Nephron (organoid): ENCODE data around the gene TBX15.

Experiments
- H3K27ac Mint-ChIP-seq, 3 experiments: 2 replicates each; pipeline ENCODE4 v1.8.0; 2020; ENCODE audit warnings: mixed read lengths in 3 of 3, mild to moderate bottlenecking in 2 of 3, moderate library complexity in 1 of 3
- H3K27me3 Mint-ChIP-seq: 2 replicates; pipeline ENCODE4 v1.8.0; 2021; ENCODE audit warnings: low read depth, mild to moderate bottlenecking, moderate library complexity, mixed read lengths
- H3K36me3 Mint-ChIP-seq: 2 replicates; pipeline ENCODE4 v1.8.0; 2020; ENCODE audit warnings: low read depth, mixed read lengths
- H3K4me1 Mint-ChIP-seq: 2 replicates; pipeline ENCODE4 v1.8.0; 2020; ENCODE audit warnings: mixed read lengths
- H3K4me3 Mint-ChIP-seq, 3 experiments: 2 replicates each; pipeline ENCODE4 v1.8.0; 2020; ENCODE audit warnings: mild to moderate bottlenecking in 3 of 3, mixed read lengths in 3 of 3, moderate library complexity in 2 of 3
- H3K9me3 Mint-ChIP-seq: 2 replicates; pipeline ENCODE4 v1.8.0; 2020; ENCODE audit warnings: mixed read lengths
- TF ChIP-seq, protein P1 (sequence below), 3 experiments: fragments of 200-600 bp; sonication (generic); IDR thresholded peaks; one replicate each; pipeline ENCODE4 v1.5.0; 2021; ENCODE audit warnings: antibody characterized with exemption in 3 of 3; ENCODE audit not compliant: unreplicated experiment in 3 of 3

Gene TBX15

DNA sequence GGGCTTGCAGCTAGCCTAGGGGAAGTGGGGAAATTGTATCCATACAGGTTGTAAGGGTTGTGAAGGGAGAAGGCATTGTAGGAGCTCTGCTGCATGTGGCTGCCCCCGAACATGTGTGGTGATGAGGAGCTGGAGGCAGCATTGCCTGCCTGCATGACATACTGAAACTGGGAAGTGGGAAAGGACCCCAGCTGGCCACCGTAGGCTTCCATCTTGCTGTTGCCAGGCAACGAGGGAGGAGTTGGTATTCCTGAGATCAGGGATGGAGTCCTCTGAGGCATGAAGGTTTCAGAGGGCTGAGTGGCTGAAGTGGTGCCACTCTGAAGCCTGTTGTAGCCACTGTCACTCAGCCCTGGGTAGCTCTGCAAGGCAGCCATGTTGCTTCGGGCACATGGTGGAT, 103.2 kb downstream of the TBX15 start:
- Mint-ChIP-seq H3K36me3 (peaks cover 40% of the 10 kb centered on the region), H3K27me3 (peaks cover 5% of the 10 kb centered on the region), H3K27ac (no peak overlapping the region), H3K9me3 (no peaks in the 10 kb centered on the region), H3K4me1 (peaks cover 4% of the 10 kb centered on the region), H3K4me3 (no peak overlapping the region)
- TF ChIP-seq, protein P1, sequence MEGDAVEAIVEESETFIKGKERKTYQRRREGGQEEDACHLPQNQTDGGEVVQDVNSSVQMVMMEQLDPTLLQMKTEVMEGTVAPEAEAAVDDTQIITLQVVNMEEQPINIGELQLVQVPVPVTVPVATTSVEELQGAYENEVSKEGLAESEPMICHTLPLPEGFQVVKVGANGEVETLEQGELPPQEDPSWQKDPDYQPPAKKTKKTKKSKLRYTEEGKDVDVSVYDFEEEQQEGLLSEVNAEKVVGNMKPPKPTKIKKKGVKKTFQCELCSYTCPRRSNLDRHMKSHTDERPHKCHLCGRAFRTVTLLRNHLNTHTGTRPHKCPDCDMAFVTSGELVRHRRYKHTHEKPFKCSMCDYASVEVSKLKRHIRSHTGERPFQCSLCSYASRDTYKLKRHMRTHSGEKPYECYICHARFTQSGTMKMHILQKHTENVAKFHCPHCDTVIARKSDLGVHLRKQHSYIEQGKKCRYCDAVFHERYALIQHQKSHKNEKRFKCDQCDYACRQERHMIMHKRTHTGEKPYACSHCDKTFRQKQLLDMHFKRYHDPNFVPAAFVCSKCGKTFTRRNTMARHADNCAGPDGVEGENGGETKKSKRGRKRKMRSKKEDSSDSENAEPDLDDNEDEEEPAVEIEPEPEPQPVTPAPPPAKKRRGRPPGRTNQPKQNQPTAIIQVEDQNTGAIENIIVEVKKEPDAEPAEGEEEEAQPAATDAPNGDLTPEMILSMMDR (IDR thresholded peaks at IDR 0.05; ENCODE audit: unreplicated experiment in 3 of 3), result no peak

DNA sequence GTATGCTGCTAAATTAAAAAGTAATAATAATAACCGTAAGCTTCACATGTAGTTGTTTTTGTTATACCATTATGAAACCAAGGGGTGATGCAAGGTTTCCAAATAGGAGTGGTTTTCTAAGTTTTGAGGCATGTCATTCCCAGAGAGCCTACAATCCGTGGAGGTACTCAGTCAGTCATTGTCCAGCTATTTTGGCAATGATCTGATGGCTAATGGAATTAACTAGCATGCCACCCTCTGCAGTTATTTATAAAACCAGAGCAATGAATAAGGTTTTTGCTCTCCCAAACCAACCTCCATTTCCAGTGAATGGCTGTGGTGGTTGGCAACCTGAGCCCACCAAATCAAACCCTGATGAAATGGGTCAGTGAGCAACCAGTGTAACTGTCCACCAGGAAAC, 106.4 kb downstream of the TBX15 start:
- no peak overlapping the region for H3K27ac Mint-ChIP-seq
- H3K9me3 Mint-ChIP-seq, result no peaks in the 10 kb centered on the region
- H3K4me1 Mint-ChIP-seq, result no peaks in the 10 kb centered on the region
- TF ChIP-seq, protein P1 (IDR thresholded peaks at IDR 0.05; ENCODE audit: unreplicated experiment in 3 of 3), result no peak
- H3K36me3 Mint-ChIP-seq, result peaks cover 30% of the 10 kb centered on the region
- peaks cover 5% of the 10 kb centered on the region for H3K27me3 Mint-ChIP-seq
- H3K4me3 Mint-ChIP-seq, result no peak overlapping the region

DNA sequence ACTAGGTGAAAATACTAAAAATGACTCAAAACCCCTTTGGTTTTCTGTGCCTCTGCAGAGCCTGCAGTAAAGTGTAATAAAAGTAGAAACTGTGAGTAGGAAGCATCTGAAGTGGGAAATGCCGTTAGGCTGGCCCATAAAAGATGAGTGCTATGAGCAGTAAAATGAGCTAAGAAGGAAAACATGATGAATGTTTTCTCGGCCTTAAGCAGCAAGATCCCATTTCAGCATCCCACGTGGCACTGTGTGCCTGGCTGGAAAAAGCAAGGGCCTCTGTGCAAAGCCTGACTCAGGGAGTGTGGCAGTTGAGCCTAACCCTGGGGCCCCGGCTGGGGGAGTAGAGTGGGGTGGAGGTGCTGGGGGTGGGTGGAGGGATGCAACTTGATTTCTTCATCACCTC, 109.5 kb downstream of the TBX15 start:
- TF ChIP-seq, protein P1 (IDR thresholded peaks at IDR 0.05; ENCODE audit: unreplicated experiment in 3 of 3), result no peak
- Mint-ChIP-seq H3K9me3 (no peaks in the 10 kb centered on the region), H3K27me3 (no peaks in the 10 kb centered on the region), H3K4me1 (peaks cover 3% of the 10 kb centered on the region), H3K27ac (no peak overlapping the region), H3K36me3 (peaks cover 6% of the 10 kb centered on the region), H3K4me3 (no peak overlapping the region)

DNA sequence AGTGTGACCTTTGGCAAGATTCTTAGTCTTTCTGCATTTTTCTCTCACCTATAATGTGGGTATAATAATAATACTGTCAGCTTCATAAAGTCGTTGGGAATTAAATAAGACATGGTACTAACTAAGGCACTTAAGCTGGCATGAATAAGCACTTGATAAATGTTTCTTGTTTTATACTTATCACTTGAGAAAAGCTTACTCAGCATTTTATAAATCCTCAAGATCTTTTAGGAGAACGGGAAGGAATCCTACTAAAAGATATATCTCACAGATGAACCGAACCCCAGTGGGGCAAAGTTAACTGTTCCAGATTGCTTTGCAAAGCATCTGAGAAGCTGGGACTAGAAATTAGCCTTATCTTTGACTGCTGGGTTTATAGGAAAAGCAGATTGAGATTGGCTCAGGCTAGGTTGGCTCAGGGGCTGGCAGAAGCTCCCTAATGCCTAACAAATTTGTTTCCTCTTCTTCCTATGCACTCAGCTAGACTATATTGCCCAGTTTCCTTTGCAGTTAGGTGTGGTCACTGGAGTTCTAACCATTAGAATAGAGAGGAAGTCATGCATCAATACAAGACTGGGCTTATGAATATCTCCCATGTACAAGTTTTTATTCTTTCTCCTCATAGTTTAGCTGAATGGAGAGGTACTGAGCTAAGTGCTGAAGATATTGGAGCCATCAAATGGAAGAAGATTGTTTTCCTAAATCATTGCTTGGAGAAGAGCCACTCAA, 110.3 kb downstream of the TBX15 start:
- Mint-ChIP-seq H3K4me3 (no peak overlapping the region), H3K27me3 (no peaks in the 10 kb centered on the region), H3K36me3 (peaks cover 5% of the 10 kb centered on the region), H3K9me3 (no peaks in the 10 kb centered on the region), H3K27ac (no peak overlapping the region), H3K4me1 (peaks cover 3% of the 10 kb centered on the region)
- TF ChIP-seq, protein P1 (IDR thresholded peaks at IDR 0.05; ENCODE audit: unreplicated experiment in 3 of 3), result no peak

DNA sequence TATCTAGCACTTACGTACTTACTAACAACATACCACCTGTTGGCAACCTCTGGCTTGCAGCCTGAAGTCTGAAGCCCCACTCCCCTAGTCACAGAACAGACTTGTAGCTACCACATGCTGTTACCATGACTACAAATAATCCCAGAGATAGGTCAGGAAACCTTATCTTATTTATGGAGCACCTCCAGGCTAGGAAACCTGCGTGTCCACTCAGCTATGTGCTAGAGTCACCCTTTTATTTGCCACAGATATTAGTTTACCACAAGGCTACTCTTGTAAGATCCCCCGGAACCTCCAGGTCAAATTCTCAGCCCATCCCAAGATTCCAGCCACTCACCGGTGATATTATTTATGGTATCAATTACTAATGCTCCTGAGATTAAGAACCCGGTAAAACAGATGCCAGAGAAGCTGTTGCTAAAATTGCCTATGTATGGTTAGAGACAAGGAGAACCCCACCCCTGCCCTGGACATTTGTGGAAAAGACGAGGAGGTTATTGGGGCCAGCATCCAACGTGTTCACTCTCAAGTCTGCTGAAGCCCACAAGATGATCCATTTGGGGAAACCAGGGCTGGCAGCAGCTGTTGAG, 116.5 kb downstream of the TBX15 start:
- Mint-ChIP-seq H3K27me3 (peaks cover 3% of the 10 kb centered on the region), H3K27ac (no peak overlapping the region), H3K9me3 (no peaks in the 10 kb centered on the region), H3K36me3 (no peaks in the 10 kb centered on the region), H3K4me1 (peaks cover 11% of the 10 kb centered on the region), H3K4me3 (no peak overlapping the region)
- TF ChIP-seq, protein P1 (IDR thresholded peaks at IDR 0.05; ENCODE audit: unreplicated experiment in 3 of 3), result no peak

DNA sequence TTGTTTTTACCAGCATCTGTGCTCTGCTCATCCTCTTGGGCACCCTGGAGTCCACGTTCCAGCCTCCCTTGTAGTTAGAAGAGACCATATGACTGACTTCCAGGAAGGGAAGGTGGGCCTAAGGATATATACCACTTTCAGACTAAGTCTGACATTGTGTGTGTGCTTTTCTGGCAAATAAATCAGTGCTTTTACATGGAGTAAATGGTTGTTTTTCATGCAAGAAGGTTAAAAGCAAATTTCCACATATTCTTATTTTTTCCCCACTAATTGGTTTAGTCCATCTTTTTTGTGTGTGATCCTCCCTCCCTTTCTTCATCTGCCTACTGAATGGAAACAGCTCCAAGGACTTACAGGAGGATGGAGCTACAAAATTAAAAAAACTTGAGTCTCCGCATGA, 119.8 kb downstream of the TBX15 start:
- Mint-ChIP-seq H3K27me3 (peaks cover 3% of the 10 kb centered on the region), H3K27ac (no peak overlapping the region), H3K9me3 (no peaks in the 10 kb centered on the region), H3K4me1 (peaks cover 8% of the 10 kb centered on the region), H3K4me3 (no peak overlapping the region), H3K36me3 (no peaks in the 10 kb centered on the region)
- TF ChIP-seq, protein P1 (IDR thresholded peaks at IDR 0.05; ENCODE audit: unreplicated experiment in 3 of 3), result no peak
